Naive B cell (primary cell): ENCODE measurements around the gene SPNS3. TPM values are rescaled to one million over a fixed set of nuclear protein-coding genes. Genes with fewer than 3 reads are reported as not detected.

Experiments used
- ATAC-seq, 2 donors: fragments of 150-1000 bp; cut with Tn5 transposase; 2 replicates each; pipeline ENCODE4 v1.10.0; 2021; ENCODE audit warnings: low read depth in 2 of 2, mild to moderate bottlenecking in 2 of 2, moderate library complexity in 2 of 2
- DNase-seq: peaks from one replicate; pipeline ENCODE4 v3.0.0; 2022
- H3K27ac Mint-ChIP-seq, 6 donors: one replicate each; pipeline ENCODE4 v1.8.0; 2020 to 2022; ENCODE audit warnings: mild to moderate bottlenecking in 6 of 6, mixed read lengths in 6 of 6, moderate library complexity in 5 of 6, inconsistent platforms in 2 of 6
- H3K27me3 Mint-ChIP-seq, 3 donors: one replicate each; pipeline ENCODE4 v1.8.0; 2021 to 2022; ENCODE audit warnings: mixed read lengths in 3 of 3, mild to moderate bottlenecking in 1 of 3
- H3K36me3 Mint-ChIP-seq, 2 donors: one replicate each; pipeline ENCODE4 v1.8.0; 2020 to 2022; ENCODE audit warnings: mixed read lengths in 2 of 2, inconsistent platforms in 1 of 2, mild to moderate bottlenecking in 1 of 2
- H3K4me1 Mint-ChIP-seq, 3 donors: one replicate each; pipeline ENCODE4 v1.8.0; 2020 to 2022; ENCODE audit warnings: mixed read lengths in 3 of 3, inconsistent platforms in 1 of 3, mild to moderate bottlenecking in 1 of 3, moderate library complexity in 1 of 3
- H3K4me3 Mint-ChIP-seq, 8 donors: one replicate each; pipeline ENCODE4 v1.8.0; 2020 to 2022; ENCODE audit warnings: mild to moderate bottlenecking in 8 of 8, mixed read lengths in 8 of 8, moderate library complexity in 8 of 8, inconsistent platforms in 2 of 8
- H3K9me3 Mint-ChIP-seq, 7 donors: one replicate each; pipeline ENCODE4 v1.8.0; 2020 to 2022; ENCODE audit warnings: mixed read lengths in 7 of 7, mild to moderate bottlenecking in 5 of 7, inconsistent platforms in 2 of 7, moderate library complexity in 1 of 7
- polyA plus RNA-seq, 6 donors: library from polyadenylated mRNA; unstranded; fragments of 300-500 nt; fragmentation: Illumina TruSeq; gene quantifications; one replicate each; pipeline ENCODE4 v1.2.3, GENCODE V29; 2021; ENCODE audit warnings: low read depth in 6 of 6

The SPNS3 gene
- polyA plus RNA-seq, 6 donors from 2014 or later: 0.36 to 1.3 (median 0.59) TPM; not detected in 1

DNA sequence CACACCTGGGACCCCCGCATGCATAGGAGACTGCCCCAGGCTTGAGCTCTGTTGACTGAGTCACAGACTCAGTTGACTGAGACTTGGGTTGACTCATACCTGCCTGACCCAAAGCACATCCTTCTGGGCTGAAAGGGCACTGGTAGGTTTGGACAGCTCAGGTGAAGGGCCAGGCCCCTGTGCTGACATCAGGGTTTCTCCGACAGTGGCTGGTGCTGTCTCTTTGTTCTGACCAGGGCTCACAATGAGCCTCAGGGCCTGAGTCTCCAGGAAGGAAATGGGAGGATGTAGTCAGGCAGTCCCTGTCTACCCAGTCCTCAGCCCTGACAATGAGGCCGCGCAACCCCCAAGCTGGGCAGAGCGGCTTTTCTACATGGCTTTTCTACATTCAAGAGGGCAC, 71.4 kb downstream of the SPNS3 start:
- DNase-seq (no peak), ATAC-seq (no peak)
- Mint-ChIP-seq H3K9me3 (no peaks in the 10 kb centered on the region), H3K27me3 (peaks cover 42 to 87% (median 84%) of the 10 kb centered on the region in 3 donors), H3K27ac (peak overlapping the region in 1 of 6 donors; percentile 46), H3K4me3 (no peak overlapping the region), H3K36me3 (no peaks in the 10 kb centered on the region), H3K4me1 (peaks cover 15 to 19% (median 19%) of the 10 kb centered on the region in 3 donors)

DNA sequence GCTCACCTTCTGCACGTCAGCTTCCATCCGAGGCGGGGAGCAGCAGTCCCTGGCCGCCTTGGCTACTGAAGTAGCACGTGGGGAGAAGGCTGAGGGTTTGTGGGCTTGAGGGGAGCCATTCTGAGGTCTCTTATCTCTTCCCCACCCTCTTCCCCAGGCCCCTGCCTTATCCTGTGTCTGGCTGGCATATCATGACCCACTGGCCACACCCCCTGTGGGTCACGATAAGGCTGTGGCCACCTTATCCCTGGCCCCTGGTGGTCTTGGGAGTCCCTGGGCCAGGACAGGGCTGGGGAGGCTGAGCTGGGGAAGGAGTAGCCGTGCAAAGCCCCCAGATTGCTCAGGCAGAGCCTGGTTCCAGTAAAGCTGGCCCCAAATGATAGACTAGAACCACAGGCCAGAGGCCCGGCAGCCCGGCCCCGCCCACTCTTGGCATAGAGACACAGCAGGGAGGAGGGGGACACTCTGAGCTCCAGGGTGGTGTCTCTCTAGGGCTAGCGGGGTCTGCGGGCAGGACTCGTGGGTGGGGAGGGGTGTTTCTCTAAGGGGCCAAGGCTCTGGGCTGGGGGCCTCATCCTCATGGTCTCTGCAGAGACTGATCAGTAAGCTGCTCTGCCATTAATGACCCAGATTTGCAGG, 72.6 kb downstream of the SPNS3 start:
- ATAC-seq: no peak
- no peak for DNase-seq
- Mint-ChIP-seq H3K36me3 (no peaks in the 10 kb centered on the region), H3K27me3 (peaks cover 36 to 83% (median 80%) of the 10 kb centered on the region in 3 donors), H3K4me1 (peaks cover 9 to 13% (median 11%) of the 10 kb centered on the region in 3 donors), H3K27ac (no peak overlapping the region), H3K4me3 (no peak overlapping the region), H3K9me3 (no peaks in the 10 kb centered on the region)

DNA sequence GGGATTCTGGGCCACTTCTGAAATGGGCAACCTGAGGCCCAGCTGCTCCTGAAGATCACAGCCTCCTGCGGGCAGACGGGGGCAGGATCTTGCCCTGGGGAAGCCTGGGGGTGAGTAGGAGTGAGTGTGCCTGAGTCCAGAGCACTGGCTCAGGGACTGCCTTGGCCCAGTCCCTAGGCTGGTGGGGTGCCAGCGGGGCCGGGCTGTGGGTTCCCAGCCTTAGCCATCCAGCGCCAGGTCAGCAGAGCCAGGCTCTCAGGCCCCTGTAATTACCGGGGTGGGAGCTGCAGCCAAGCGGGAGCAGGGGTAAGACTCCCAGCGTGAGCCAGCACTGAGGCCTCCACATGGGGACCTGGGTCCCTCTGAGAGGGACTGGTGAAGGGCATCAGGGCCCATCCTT, 73.2 kb downstream of the SPNS3 start:
- no peak overlapping the region for H3K27ac Mint-ChIP-seq
- DNase-seq (no peak), ATAC-seq (no peak)
- H3K4me3 Mint-ChIP-seq: no peak overlapping the region
- peaks cover 30 to 83% (median 75%) of the 10 kb centered on the region in 3 donors for H3K27me3 Mint-ChIP-seq
- no peaks in the 10 kb centered on the region for H3K9me3 Mint-ChIP-seq
- no peaks in the 10 kb centered on the region for H3K36me3 Mint-ChIP-seq
- peaks cover 5 to 13% (median 11%) of the 10 kb centered on the region in 3 donors for H3K4me1 Mint-ChIP-seq

DNA sequence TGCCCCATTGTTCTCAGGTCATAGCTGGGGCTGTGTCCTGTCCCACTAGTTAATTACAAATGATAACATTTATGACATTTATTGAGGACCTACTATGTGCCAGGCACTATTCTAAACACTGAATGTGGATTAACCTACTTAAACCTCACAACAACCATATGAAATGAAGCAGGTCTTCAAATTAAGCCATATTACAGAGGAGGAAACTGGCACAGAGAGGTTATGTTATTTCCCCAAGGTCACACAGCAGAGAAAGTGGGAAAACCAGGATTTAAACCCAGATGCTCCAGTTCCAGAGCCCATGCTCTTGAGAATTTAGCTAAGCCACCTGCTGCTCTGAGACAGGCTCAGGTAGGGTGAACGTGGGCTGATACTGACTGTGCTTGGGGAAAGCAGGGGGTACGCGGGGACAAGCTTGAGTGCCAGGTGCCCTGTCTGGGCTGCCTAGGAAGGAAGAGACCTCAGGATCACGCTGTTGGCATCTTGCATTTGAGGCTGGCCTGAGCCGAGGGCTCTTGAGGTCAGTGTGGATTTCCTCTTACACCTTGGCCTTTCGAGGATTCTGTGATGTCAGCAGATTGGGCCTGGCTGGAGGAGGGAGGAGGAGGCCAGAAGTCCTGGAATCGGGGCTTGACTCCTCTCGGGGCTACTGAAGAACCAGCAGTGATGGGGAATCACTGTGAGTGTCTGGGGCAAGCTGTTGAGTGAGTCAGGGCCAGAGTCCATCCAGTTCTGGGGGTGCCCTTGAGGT, 73.8 kb downstream of the SPNS3 start:
- H3K36me3 Mint-ChIP-seq: no peaks in the 10 kb centered on the region
- no peak overlapping the region for H3K27ac Mint-ChIP-seq
- H3K4me1 Mint-ChIP-seq: peaks cover 5 to 13% (median 11%) of the 10 kb centered on the region in 3 donors
- peaks cover 25 to 82% (median 69%) of the 10 kb centered on the region in 3 donors for H3K27me3 Mint-ChIP-seq
- no peaks in the 10 kb centered on the region for H3K9me3 Mint-ChIP-seq
- no peak overlapping the region for H3K4me3 Mint-ChIP-seq
- no peak for ATAC-seq
- no peak for DNase-seq

DNA sequence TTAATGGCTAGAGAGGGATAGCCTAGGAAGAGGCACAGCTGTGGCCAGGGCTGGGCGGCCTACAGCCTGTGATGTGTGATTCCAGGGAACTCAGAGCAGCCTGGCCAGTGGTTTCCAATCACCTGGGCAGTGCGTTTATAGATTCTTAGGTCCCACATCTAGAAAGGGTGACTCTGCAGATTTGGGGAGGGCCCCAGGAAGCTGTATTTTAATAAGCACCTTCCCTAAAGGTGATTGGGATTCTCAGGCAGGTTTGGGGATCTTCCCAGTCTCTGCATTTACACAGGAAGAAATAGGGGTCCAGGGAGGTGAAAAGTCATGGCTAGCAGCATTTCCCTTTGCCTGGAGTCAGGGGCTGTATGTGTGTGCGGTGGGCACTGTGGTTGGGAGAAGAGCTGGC, 74.5 kb downstream of the SPNS3 start:
- H3K9me3 Mint-ChIP-seq: no peaks in the 10 kb centered on the region
- H3K27me3 Mint-ChIP-seq: peaks cover 21 to 75% (median 63%) of the 10 kb centered on the region in 3 donors
- ATAC-seq: no peak
- DNase-seq: no peak
- H3K4me3 Mint-ChIP-seq: no peak overlapping the region
- H3K4me1 Mint-ChIP-seq: peaks cover 5 to 13% (median 11%) of the 10 kb centered on the region in 3 donors
- no peak overlapping the region for H3K27ac Mint-ChIP-seq
- H3K36me3 Mint-ChIP-seq: no peaks in the 10 kb centered on the region

DNA sequence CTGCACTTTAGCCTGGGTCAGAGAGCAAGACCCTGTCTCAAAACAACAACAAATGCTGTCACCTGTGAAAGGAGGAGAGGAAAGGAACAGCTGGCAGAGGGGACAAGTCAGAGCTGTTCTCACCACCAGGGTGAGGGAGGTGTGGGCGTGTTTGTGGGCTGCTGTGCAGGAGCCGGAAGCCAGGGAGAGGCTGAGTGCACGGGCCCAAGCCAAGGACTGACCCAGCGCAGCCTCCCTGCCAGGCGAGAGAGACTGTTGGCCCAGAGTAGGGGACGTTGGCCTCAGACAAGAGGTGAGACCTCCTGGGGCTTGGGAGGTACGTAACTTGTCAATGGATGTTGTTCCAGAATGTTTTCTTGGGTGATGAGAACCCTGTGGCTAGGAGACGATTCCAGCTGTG, 75.7 kb downstream of the SPNS3 start:
- DNase-seq (no peak), ATAC-seq (no peak)
- H3K27ac Mint-ChIP-seq: peak overlapping the region in 1 of 6 donors; percentile 33
- H3K9me3 Mint-ChIP-seq: no peaks in the 10 kb centered on the region
- no peaks in the 10 kb centered on the region for H3K36me3 Mint-ChIP-seq
- H3K27me3 Mint-ChIP-seq: peaks cover 17 to 63% (median 51%) of the 10 kb centered on the region in 3 donors
- peaks cover 5 to 13% (median 11%) of the 10 kb centered on the region in 3 donors for H3K4me1 Mint-ChIP-seq
- H3K4me3 Mint-ChIP-seq: no peak overlapping the region

DNA sequence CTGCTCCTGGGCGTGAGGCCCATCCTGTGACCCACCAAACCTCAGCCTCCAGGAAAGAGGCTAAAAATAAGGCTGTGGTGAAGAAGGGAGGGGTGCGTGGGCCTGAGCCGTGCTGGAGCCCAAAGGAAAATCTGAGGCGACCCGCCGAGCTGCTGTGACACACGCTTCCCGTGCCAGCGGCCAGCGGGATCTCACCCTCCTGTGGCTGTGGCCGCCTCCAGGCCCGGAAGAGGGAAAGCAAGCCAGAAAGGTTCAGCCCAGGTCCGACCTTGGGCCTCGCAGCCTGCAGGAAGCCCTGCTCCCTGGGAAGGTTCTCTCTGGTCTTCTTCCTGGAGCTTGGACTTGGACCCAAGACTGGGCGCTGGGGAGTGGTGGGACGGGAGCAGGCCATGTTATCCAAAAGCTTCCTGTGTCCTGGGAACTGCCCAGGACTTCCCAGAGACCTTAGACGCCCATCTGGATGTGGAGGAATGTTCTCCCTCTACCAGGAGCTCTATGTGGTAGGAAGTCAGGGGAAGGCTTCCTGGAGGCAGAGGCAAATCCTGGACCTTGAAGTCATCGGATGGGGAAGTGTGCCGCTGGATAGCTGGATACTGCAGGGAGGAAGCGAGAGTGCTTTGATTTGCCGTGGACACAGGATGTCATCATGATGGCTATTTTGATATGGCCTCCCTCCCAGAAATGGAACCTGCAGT, 76.3 kb downstream of the SPNS3 start:
- peaks cover 5 to 13% (median 11%) of the 10 kb centered on the region in 3 donors for H3K4me1 Mint-ChIP-seq
- DNase-seq (no peak), ATAC-seq (no peak)
- H3K4me3 Mint-ChIP-seq: no peak overlapping the region
- no peaks in the 10 kb centered on the region for H3K9me3 Mint-ChIP-seq
- no peaks in the 10 kb centered on the region for H3K36me3 Mint-ChIP-seq
- peaks cover 17 to 56% (median 44%) of the 10 kb centered on the region in 3 donors for H3K27me3 Mint-ChIP-seq
- H3K27ac Mint-ChIP-seq: peak overlapping the region in 1 of 6 donors; percentile 16

DNA sequence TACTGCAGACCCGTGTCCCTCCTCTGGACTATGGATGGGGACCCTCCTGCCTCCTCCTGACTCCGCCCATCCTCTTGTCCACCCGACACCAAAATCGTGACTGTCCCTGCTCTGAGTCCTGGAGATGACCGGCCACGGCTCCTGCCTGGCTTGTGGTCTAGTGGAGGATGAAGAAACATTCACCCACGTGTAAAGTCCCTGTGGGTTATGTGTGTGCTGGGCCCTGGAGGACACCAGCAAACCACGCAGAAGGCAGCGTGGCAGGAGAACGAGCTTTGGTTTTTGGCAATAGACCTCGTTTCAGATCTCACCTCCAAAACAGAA, 76.8 kb downstream of the SPNS3 start:
- DNase-seq (no peak), ATAC-seq (no peak)
- Mint-ChIP-seq H3K27ac (no peak overlapping the region), H3K4me1 (peaks cover 5 to 13% (median 11%) of the 10 kb centered on the region in 3 donors), H3K4me3 (no peak overlapping the region), H3K9me3 (no peaks in the 10 kb centered on the region), H3K36me3 (no peaks in the 10 kb centered on the region), H3K27me3 (peaks cover 17 to 51% (median 39%) of the 10 kb centered on the region in 3 donors)

DNA sequence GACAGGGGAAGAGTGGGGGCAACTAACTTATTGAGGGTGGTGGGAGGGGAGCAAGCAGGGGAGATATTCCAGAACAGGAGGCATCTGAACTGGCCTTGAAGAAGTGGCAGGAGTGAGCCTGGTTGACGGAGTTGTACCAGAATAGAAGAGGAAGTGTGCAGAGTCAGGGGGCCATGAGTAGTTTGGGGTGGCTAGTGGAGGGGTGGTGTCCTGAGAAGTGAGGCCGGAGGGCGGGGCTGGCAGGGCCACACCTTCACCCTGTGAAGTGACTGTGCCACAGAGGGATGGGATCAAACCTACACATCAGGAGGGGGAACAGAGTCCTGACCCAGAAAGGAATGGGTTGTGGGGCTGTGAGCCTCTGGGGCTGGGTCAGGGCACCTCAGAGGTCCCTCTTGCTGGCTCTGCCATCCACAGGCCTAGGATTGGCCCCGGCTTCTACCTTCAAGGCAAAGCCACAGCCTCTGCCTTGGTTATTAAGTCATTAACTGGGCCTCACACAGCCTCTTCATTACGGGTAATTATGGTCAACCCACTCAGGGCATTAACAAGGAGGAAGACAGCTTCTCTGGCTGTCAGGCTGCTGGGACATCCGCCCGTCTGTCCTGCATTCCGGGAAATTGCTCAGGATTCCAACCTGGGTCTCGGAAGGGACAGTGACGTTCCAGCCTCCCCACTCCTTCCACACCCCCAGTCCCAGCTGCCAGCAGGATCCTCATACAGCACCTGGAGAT, 77.6 kb downstream of the SPNS3 start:
- ATAC-seq (no peak), DNase-seq (no peak)
- no peaks in the 10 kb centered on the region for H3K9me3 Mint-ChIP-seq
- H3K27me3 Mint-ChIP-seq: peaks cover 17 to 44% (median 36%) of the 10 kb centered on the region in 3 donors
- no peak overlapping the region for H3K4me3 Mint-ChIP-seq
- H3K36me3 Mint-ChIP-seq: no peaks in the 10 kb centered on the region
- peaks cover 5 to 13% (median 11%) of the 10 kb centered on the region in 3 donors for H3K4me1 Mint-ChIP-seq
- H3K27ac Mint-ChIP-seq: no peak overlapping the region

DNA sequence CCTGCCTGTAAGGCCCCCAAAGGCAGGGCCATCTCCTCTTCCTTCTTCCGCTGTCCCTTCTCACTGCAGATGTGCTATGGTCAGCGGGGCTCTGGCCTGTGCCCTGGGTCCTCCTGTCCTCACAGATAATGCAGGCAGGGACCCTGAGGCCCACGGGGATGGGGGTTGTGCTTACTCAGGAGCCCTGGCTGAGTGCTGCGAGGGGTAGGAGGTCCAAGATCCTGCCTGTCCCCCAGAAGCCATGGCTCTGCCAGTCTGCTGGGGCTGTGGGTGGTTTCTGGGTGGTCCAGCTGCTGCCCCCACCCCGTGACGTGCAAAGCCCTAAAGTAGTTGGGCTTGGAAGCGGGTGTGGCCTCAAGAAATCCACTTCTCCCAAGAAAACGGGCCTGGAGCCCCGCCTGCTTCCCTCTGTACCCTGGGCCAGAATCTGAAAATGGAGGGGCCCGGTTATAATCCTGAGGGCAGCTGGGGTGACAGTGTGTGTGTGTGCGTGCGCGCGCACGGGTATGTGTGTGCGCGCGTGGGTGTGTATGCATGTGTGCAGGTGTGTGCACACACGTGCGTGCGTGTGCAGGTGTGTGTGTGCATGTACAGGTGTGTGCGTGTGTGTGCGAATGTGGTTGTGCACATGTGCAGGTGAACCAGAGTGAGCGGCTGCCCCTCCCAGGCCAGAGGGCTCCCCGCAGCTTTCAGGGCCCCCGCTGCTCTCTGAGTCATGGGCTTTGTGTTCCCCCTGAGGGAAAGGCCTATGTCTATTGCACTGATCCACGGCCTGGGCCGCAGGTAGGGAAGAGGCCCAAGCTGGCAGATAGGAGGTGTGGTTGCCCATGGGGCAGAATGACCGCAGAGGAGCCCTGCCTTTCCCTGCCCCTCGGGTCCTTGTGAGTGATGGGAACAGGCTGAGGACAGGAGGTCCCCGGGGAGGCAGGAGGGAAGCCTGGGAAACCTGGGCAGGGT, 78.7 kb downstream of the SPNS3 start:
- H3K36me3 Mint-ChIP-seq: no peaks in the 10 kb centered on the region
- peaks cover 5 to 13% (median 11%) of the 10 kb centered on the region in 3 donors for H3K4me1 Mint-ChIP-seq
- no peak overlapping the region for H3K27ac Mint-ChIP-seq
- H3K4me3 Mint-ChIP-seq: no peak overlapping the region
- DNase-seq (no peak), ATAC-seq (no peak)
- peaks cover 13 to 41% (median 34%) of the 10 kb centered on the region in 3 donors for H3K27me3 Mint-ChIP-seq
- no peaks in the 10 kb centered on the region for H3K9me3 Mint-ChIP-seq

DNA sequence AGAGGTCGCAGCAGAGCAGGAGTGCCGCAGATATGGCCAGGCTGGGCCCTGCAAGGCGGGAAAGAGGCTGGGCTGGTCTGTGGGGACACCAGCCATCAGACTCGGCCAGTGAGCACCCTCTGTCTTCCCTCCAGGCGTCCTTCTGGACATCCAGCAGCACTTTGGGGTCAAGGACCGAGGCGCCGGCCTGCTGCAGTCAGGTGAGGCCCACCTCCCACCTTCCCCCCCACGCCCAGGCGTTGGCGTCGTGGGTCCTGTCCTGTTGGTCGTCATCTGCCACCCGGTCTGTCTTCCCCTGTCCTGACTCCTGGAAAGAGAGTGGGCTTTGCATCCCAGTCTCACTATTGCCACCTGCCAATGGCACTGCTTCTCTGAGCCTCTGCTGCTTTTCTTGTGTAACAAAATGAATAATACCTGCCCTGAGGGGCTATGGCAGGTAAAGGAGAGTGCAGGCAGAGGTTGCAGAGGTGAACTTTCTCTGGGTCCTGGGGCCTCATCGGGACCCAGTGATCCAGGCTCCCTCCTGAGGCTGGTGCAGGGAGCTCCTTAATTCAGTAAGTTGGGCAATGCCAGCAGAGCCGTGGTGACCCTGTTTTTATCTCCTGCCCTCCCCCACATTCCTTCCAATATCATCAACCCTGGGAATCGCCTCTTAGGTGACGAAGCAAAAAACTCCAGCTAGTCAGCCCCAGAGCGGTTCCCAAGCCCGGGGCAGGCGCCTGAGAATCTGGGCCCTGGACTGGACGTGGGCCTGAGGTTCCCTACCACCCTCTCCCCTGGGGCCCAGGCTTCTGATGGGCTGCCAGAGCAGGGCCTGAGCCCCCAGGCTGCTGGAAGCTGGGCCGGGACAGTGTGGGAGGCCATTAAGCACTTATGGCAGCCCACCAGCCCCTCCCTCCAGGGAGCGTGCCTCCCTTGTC, 79.6 kb downstream of the SPNS3 start:
- H3K27ac Mint-ChIP-seq: no peak overlapping the region
- ATAC-seq: no peak
- no peak overlapping the region for H3K4me3 Mint-ChIP-seq

More for the DNA sequence above, 79.6 kb downstream of the SPNS3 start:
- Mint-ChIP-seq H3K4me1 (peaks cover 5 to 13% (median 11%) of the 10 kb centered on the region in 3 donors), H3K9me3 (peaks cover 0 to 4% (median 0%) of the 10 kb centered on the region in 7 donors), H3K36me3 (no peaks in the 10 kb centered on the region), H3K27me3 (peaks cover 11 to 32% (median 31%) of the 10 kb centered on the region in 3 donors)
- DNase-seq: no peak
